Activated naive CD4-positive, alpha-beta T cell treated with anti-CD3 and anti-CD28 coated beads, Interleukin-2, amount 50 U/mL, for 24 hours (primary cell): ENCODE measurements around the gene LRRC37B.

Experiments
- H3K27ac Mint-ChIP-seq: one replicate; pipeline ENCODE4 v1.8.0; 2021; ENCODE audit warnings: mild to moderate bottlenecking, mixed read lengths
- H3K27me3 Mint-ChIP-seq: one replicate; pipeline ENCODE4 v1.8.0; 2021; ENCODE audit warnings: mixed read lengths
- H3K36me3 Mint-ChIP-seq: one replicate; pipeline ENCODE4 v1.8.0; 2021; ENCODE audit warnings: mixed read lengths
- H3K4me1 Mint-ChIP-seq: one replicate; pipeline ENCODE4 v1.8.0; 2021; ENCODE audit warnings: mixed read lengths
- H3K4me3 Mint-ChIP-seq: one replicate; pipeline ENCODE4 v1.8.0; 2021; ENCODE audit warnings: mild to moderate bottlenecking, mixed read lengths
- H3K9me3 Mint-ChIP-seq: one replicate; pipeline ENCODE4 v1.8.0; 2021; ENCODE audit warnings: mixed read lengths

Gene LRRC37B

GRCh38 chr17:32102646-32103186, 95.5 kb downstream of the LRRC37B start:
- Mint-ChIP-seq H3K27ac (no peak overlapping the region), H3K9me3 (no peaks in the 10 kb centered on the region), H3K27me3 (no peaks in the 10 kb centered on the region), H3K4me3 (no peak overlapping the region), H3K36me3 (no peaks in the 10 kb centered on the region), H3K4me1 (peaks cover 39% of the 10 kb centered on the region)
